Stimulated activated CD4-positive, alpha-beta T cell treated with anti-CD3 and anti-CD28 coated beads, TNF-alpha, amount 100 ng/mL, for 1 hour (primary cell): ENCODE measurements around the gene PXMP4.

Source experiments
- DNase-seq, 3 donors: peaks; one replicate each; pipeline ENCODE4 v3.0.0-alpha.2; 2020; ENCODE audit warnings: low read depth in 3 of 3, low spot score in 1 of 3

The PXMP4 gene

DNA sequence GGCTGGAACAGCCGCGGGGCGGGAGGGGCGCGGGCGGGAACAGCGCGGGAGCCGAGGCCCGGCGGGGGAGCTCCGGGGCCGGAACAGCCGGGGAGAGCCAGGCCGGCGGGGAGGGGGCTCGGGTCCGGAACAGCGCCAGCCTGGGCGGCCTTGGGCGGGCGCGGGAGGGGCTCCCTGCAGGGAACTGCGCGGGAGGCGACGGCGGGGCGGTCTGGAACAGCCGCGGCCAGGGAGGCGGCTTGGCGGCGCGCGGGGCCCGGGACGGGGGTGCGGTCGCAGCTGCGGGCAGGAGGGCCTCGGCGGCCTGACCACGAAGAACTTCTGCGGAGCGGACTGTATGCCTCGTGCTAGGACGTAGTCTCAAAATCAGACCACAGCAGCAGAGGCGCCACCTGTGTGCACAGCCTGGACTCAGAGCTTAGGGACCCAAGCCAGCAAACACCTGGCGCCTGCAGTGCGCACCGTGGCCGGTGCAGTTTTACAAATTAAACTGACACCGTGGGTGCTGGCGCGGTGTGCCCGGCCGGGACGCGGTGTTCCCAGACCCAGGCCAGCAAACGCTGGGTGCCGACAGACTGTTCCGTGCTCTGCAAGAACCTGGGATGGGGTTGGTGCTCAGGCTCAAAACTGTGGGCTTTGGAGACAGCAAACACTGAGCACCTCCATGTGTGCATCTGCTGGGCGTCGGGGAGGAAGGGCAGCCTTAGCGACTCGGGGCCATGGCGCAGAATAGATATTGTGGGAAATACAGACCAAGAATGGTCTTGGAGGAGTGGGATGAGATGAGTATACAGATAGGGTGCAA is 12.3 kb upstream of the PXMP4 start:
- DNase-seq, result peak in 2 of 3 donors; percentile 78 to 79

DNA sequence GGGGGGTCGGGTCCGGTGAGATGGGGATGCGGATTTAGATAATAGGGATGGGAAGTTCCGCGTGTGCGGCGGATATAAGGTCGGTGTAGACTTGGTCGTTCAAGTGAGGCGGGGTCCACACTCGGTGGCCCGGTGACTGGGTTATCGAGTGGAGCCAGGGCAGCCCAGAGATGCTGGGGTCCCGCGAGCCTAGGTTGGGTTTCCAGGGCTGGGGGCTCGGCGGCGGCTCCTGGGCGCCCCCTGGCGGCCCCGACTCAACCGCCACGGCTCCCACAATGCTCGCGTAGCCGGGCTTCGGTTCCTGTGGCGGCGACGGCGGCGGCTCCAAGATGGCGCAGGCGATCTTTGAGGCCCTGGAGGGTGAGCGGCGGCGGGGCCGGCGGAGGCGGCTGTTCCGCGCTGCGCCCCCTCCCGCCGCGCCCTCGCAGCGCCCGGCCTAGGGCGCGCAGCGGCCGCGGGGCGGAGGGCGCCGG is 11.6 kb upstream of the PXMP4 start, which contains the start of gene ZNF341:
Gene ZNF341, plus strand, starts transcription at position 304 of the 473 bp plus-strand sequence. Its CDS starts 26 bp downstream, at position 330.
- DNase-seq, result peak; percentile 78 to 84 (median 80)

DNA sequence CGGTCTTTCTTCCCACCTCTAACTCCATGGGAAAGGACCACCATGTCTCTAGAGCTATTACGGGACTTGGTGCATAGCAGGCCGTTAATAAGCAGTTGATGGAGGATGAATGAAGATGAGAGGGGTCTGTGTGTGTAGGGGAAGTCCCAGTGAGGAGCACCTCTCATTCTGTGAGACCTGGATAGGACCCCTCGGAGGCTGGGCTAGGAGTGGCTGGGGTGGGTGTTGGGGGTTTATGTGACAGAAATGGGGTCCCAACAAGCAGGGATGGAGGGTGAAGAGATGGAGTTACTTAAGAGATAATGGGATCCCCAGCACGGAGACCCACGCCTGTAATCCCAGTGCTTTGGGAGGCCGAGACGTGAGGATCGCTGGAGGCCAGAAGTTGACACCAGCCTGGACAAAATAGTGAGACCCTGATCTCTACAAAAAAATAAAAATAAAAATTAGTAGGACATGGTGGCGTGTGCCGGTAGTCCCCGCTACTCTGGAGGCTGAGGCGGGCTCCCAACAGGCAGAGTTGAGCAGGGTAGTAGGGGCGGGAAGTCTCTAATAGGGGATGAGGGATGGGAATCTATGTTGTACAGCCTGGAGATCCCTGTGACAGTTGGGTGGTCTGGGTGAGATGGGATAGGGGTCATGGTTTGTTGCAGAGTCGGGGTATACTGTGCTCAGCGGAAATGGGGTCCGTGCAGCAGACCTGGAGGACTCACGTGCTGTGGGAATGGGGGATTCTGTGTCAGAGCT is 11.0 kb upstream of the PXMP4 start:
- DNase-seq, result no peak

DNA sequence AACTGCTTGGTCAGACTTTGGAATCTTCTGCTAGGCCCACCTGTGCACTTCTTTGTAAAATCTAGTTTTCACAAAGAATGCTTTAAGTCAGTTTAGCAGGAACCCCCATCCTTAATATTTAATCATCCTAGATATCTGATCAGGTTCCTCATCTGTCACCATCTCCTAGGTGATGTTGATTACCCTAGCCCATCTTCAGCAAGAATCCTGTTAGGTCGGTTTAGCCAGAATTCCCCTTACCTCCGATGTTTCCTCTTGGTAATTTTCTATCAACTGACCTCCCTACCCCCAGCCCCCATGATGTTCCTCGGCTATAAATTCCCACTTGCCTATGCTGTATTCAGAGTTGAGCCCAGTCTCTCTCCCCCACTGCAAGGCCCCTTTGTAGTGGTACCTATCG is 9.0 kb upstream of the PXMP4 start:
- DNase-seq, result no peak

DNA sequence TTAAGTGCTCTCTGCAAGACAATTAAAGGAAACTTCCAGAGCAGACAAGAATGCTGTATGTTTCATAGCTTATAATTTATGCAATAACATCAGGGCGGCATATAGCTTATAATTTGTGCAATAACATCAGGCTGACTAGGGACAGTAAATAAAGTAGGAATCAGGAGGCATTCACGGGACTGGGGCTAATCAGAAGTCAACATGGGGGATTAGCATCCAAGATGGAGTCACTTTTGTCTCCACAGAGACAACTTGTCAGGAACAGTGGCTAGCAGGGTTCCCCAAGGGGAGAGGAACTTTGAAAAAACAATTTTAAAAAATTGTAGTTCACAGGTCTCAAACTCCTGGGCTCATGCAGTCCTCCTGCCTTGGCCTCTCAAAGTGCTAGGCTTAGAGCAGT is 8.4 kb upstream of the PXMP4 start:
- no peak for DNase-seq

DNA sequence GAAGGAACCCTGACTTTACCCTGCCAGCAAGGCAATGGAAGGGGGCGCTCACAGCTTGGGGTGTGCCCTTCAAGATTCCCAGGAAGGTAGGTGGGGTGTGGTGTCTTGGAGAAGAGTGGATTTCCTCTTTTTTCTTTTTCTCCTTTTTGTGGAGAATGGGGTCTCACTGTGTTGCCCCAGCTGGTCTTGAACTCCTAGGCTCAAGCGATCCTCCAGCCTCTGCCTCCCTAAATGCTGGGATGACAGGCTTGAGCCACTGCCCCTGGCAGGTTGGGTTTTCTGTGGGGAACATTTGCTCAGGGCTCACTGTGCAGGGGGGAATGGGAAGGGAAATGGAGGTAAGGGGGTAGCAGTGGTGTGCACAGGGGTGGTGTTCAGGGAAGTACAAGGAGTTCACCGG is 7.7 kb upstream of the PXMP4 start:
- no peak for DNase-seq

DNA sequence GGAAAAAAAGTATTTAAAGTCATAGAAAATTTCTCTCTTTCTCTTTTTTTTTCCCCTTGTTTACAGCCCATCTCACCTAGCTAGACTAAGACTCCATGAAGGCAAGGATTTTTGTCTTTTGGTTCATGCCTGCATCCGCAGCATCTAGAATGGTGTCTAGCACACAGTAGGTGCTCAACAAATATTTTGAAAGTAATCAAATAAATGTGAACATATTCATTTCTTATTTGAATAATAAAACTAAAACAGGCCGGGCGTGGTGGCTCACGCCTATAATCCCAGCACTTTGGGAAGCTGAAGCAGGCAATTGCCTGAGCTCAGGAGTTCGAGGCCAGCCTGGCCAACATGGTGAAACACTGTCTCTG is 7.0 kb upstream of the PXMP4 start:
- DNase-seq, result no peak

DNA sequence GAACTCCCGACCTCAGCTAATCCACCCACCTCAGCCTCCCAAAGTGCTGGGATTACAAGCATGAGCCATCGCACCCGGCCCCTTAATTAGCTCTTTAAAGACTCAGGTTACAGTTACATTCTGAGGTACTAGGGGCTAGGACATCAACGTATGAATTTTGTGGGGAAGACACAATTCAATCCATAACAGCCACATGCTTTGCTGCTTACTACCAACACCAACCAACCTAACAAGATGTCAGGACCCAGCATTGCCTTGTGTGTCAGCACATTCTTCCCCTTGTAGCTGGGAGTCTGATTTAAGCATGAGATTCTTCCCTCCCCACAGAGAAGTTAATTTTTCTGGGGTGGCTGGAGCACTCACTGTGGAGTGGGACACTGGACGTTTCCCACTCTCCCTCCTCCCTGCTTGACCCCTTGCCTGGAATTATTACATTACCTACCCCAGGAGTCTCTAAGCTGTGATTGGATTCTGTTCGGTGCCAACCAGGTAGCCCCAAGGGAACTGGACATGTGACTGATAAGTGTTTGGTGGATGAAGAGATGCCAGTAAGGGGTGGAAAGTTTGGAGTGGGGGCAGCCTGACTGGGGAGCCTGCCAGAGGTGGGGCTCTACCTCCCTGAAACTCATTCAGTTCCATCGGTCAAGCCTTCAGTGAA is 5.6 kb upstream of the PXMP4 start:
- DNase-seq, result no peak

DNA sequence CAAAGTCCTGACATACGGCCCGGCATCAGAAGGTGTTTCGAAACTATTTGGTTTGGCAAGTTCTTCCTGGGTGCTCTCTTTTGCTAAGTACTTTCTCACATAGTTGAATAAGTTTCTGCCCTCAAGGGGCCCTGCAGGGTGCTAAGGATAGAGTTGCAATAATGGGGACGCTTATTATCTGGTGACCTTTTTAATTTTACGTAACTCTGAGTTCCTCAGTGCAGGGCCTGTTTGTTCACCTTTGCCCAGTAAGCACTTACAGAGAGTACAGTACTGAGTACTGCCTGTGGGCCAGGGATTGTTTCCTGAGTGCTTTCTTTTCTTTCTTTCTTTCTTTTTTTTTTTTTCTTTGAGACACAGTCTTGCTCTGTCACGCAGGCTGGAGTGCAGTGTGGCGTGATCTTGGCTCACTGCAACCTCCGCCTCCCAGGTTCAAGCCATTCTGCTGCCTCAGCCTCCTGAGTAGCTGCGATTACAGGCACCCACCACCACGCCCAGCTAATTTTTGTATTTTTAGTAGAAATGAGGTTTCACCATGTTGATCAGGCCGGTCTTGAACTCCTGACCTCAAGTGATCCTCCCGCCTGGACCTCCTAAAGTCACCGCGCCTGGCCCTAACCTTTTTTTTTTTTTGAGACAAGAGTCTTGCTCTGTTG is 4.5 kb upstream of the PXMP4 start:
- DNase-seq, result no peak

DNA sequence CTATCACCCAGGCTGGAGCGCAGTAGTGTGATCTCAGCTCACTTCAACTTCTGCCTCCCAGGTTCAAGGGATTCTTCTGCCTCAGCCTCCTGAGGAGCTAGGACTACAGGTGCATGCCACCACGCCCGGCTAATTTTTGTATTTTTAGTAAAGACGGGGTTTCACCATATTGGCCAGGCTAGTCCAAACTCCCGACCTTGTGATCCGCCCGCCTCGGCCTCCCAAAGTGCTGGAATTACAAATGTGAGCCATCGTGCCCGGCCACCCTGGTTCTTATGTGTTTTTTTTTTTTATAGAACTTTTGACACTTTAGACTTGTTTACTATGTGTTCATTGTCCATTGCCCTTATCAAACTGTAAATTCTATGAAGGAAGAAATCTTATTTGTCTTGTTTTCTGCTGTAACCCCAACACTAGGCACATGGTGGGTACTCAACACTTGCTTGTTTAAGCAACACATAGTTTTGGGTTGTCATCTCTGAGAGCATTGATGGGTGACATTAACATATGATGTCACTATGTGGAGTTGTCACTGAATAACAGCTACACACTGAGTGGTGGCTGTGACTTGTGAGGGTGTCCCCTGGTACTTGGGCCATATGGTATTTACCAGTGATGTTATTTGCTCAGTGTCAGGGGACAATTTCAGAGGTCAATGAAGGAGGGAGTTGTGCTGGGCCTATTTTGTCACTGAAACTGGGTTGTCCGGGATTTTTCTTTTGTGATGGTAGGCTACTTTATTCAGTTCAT is 1.5 kb upstream of the PXMP4 start:
- DNase-seq, result no peak

DNA sequence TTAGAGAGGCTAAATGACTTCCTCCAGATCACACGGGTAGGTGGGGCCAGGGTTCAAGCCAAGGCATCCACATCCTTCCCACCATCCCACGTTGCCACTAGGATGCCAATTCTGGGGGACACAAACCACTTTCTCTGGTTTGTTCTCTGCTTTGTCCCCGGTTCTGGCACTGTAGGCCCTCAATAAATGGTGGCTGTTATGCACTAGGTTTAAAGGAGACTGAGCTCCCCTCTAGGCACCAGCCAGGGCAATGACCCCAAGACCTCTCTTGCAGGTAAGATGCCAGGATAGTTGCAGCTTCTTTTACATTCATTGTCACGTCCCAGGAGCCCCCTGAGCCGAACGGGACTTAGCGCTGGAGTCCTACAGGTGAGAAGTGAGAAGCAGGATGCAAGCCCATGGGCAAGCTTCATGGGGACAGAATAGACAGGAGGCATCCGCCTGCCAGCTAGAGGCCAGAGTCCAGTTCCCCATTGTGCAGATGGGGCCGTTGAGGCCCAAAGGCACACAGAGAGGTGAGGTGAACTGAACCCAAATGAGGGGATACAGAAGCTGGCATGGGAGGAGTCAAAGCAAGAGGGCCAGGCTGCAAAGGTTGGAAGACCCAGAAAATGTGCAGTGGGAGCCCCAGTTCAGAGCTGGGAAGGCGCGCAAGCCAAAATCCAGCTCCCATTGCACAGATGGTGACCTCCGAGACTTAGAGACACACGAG is 677 bp downstream of the PXMP4 start:
- DNase-seq, result no peak

DNA sequence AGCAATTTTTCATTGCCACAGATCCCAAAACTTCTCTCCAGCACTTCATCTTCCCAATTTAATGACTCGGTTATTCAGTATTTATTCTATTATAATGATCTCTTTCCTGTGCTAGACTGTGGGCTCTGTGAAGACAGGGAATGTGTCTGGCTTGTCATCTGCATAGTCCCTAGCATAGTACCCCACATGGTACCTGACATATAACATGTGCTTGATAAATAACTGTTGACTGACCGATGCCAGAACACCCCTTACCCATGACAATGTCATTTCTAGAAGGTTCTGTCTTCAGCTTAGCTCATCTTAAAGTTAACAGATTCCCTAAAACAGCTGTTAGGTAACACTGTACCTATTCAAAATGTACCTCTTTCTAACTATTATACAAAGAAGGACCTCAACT is 3.6 kb downstream of the PXMP4 start:
- DNase-seq, result no peak

DNA sequence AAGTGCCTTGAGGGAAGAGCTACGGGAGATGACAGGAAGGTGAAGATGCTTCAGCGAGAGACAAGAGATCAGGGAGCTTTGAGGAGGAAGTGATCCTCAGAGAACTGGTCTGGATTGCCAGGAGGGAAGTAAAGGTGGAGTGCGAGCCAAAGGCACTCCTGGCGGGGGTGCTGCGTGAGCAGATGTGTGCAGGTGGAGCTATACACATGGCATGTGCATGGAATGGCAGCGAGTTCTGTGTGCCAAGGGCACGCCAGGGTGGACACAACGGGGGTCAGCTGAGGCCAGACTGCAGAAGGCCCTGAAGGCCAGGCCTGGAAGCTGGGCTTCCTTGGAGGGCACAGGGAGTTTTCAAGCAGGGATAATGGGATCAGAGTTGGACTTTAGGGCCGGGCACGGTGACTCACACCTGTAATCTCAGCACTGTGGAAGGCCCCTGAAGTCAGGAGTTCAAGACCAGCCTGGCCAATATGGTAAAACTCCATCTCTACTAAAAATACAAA is 6.2 kb downstream of the PXMP4 start:
- DNase-seq, result no peak

DNA sequence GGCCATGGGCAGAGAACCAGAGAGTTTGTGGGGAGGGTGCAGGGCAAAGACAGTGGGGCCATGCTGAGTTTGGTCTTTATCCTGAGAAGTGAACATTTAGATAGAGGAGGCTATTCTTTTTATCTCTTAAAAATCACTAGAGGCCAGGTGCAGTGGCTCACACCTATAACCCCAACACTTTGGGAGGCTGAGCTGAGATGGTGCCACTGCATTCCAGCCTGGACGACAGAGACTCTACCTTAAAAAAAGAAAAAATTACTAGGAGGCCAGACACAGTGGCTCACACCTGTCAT is 8.7 kb downstream of the PXMP4 start:
- no peak for DNase-seq

DNA sequence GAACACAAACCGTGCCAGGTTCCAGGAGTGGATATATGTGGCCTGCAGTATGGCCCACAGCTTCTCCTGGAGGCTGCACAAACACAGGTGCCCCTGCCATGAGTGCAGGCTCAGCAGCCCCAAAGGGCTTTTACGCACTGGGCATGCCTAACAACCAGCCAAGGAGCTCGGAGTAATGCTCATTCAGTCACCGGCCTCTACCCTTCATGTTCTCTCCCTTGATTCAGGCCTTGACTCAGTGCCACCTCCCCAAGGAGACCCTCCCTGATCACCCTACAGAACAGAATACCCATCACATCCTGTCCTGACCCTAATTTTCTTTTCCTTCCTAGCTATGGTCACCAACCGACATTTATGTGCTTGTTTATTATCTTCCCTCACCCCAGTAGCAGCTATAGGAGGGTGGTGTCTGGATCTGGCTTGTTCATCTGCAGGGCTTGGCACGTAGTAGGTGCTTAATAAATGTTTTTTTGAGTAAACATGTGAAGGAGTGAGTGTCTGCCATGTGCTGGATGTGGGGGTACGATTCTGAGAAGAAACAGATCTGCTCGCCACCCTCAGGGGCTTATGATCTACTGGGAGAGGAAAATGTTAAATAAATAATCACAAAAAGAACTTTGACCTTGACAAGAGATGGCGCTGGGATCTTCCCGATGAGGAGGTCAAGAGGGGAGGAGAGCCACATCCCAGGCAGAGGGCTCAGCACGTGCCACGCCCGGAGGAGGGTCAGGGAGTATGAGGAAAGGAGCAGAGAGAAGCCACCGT is 9.2 kb downstream of the PXMP4 start:
- no peak for DNase-seq

DNA sequence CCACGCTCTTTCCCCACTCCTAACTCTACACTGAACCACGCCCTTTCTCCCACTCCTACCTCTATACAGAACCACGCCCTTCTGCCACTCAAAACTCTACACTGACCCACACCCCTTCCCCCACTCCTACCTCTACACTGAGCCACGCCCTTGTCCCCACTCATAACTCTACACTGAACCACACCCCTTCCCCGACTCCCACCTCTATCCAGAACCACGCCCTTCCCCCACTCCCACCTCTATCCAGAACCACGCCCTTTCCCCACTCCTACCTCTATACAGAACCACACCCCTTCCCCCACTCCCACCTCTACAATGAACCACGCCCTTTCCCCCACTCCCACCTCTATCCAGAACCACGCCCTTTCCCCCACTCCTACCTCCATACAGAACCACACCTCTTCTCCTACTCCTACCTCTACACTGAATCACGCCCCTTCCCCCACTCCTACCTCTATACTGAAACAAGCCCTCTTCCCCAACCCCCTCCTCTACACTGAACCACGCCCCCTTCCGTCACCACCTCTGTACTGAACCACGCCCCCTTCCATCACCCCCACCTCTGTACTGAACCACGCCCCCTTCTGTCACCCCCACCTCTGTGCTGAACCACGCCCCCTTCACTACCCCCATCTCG is 10.1 kb downstream of the PXMP4 start:
- DNase-seq, result no peak

DNA sequence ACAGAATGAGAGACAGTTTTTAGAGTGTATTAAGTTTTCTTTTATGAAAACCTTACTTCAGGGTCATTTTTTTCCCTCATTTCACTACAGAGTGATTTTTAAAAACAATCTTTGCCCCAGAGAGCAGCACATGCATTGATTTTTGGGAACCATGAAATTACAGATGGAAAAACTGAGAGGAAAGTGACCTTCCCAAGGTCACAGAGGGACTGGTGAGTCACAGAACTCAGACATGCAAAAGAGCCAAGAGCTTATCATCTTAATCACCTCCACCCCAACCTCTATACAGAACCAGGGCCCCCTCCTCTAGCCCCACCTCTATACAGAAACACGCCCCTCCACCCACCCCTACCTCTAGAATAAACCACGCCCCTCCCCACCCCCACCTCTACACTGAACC is 10.7 kb downstream of the PXMP4 start:
- no peak for DNase-seq

DNA sequence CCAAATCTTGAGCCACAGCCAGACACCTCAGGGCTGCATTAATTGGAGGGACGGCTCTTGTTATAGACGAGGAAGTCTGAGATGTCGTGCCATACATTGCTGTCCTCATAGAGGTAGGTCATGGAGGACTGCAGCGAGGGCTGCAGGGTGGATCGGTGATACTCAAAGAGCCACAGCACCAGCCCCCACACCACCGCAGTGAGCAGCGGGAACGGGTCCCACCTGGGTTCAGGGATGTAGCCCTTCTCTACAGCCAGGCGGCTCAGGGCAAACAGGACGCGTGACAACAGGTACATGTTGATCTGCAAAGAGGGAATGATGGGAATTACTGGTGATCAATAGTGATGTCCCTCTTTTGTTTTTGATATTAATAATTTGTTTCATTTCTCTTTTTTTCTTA is 12.4 kb downstream of the PXMP4 start:
- no peak for DNase-seq
